MCF 10A (cell line): ENCODE data around the gene RASD1. TPM values are rescaled to one million over a fixed set of nuclear protein-coding genes. Genes with fewer than 3 reads are reported as not detected.

ENCODE experiments used
- Bru-seq: library from RNA; stranded (reverse); fragments of 400-500 nt; gene quantifications from one replicate; lab custom pipeline; 2021; lab: Mats Ljungman, UMichigan
- BruChase-seq, 2 experiments: library from RNA; stranded (reverse); fragments of 400-500 nt; gene quantifications; one replicate each; lab custom pipeline; 2021; lab: Mats Ljungman, UMichigan
- BruUV-seq: library from RNA; stranded (reverse); fragments of 400-500 nt; replicated peaks from 2 replicates; lab custom pipeline; 2021; lab: Mats Ljungman, UMichigan
- CTCF ChIA-PET: fragments of 300-600 bp; sonication (Branson Sonifier 250); formaldehyde crosslinking; extraction: SDS; loops from one replicate; lab custom pipeline; 2021; ENCODE audit warnings: antibody characterized with exemption, inconsistent platforms; lab: Yijun Ruan, JAX
- POLR2A ChIA-PET: fragments of 300-600, 350-650 bp; sonication (Branson Sonifier 250); formaldehyde crosslinking; extraction: SDS; loops from one replicate; lab custom pipeline; 2020; ENCODE audit warnings: antibody characterized with exemption, inconsistent platforms; lab: Yijun Ruan, JAX
- DNase-seq: peaks from one replicate; pipeline ENCODE4 v3.0.0-alpha.2; 2018; ENCODE audit not compliant: unreplicated experiment
- H3K27ac Mint-ChIP-seq: one replicate; pipeline ENCODE4 v1.8.0; 2022; ENCODE audit warnings: mild to moderate bottlenecking, low read depth, mixed read lengths; ENCODE audit not compliant: unreplicated experiment
- H3K27me3 Mint-ChIP-seq: one replicate; pipeline ENCODE4 v1.8.0; 2022; ENCODE audit warnings: mixed read lengths; ENCODE audit not compliant: insufficient read depth, unreplicated experiment
- H3K36me3 Mint-ChIP-seq: one replicate; pipeline ENCODE4 v1.8.0; 2022; ENCODE audit warnings: mild to moderate bottlenecking, moderate library complexity, mixed read lengths; ENCODE audit not compliant: insufficient read depth, unreplicated experiment
- H3K4me1 Mint-ChIP-seq: one replicate; pipeline ENCODE4 v1.8.0; 2022; ENCODE audit warnings: mixed read lengths; ENCODE audit not compliant: insufficient read depth, unreplicated experiment
- H3K4me3 Mint-ChIP-seq: one replicate; pipeline ENCODE4 v1.8.0; 2022; ENCODE audit warnings: mild to moderate bottlenecking, moderate library complexity, mixed read lengths; ENCODE audit not compliant: unreplicated experiment
- H3K9me3 Mint-ChIP-seq: one replicate; pipeline ENCODE4 v1.8.0; 2022; ENCODE audit warnings: mixed read lengths; ENCODE audit not compliant: unreplicated experiment
- intact Hi-C: fragments of 100-400 bp; cut with micrococcal nuclease; formaldehyde crosslinking; loops from 2 replicates; pipeline ENCODE4 v1.14.1; 2022
- long read RNA-seq: library from polyadenylated mRNA; stranded (forward); transcript quantifications from one replicate; pipeline ENCODE4 v2.0.0, GENCODE V29; 2022
- total RNA-seq: library from RNA; stranded (reverse); gene quantifications from 2 replicates; pipeline ENCODE4 v1.2.3, GENCODE V29; 2022
- TF ChIP-seq, protein P1 (sequence below): fragments of 200-600 bp; IDR thresholded peaks from one replicate; pipeline ENCODE4 v1.8.0; 2022; ENCODE audit warnings: antibody characterized with exemption, mild to moderate bottlenecking; ENCODE audit not compliant: unreplicated experiment

The RASD1 gene, protein sequence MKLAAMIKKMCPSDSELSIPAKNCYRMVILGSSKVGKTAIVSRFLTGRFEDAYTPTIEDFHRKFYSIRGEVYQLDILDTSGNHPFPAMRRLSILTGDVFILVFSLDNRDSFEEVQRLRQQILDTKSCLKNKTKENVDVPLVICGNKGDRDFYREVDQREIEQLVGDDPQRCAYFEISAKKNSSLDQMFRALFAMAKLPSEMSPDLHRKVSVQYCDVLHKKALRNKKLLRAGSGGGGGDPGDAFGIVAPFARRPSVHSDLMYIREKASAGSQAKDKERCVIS
- total RNA-seq (0.21 TPM in 1 of 2 replicates, not detected in the other), Bru-seq, nascent RNA (percentile 23 among the genes with signal in this experiment), BruChase-seq, experiment 1, labeled RNA remaining after a 6-hour chase (not detected), BruChase-seq, experiment 2, labeled RNA remaining after a 2-hour chase (not detected)
- long read RNA-seq = 0 reads

DNA sequence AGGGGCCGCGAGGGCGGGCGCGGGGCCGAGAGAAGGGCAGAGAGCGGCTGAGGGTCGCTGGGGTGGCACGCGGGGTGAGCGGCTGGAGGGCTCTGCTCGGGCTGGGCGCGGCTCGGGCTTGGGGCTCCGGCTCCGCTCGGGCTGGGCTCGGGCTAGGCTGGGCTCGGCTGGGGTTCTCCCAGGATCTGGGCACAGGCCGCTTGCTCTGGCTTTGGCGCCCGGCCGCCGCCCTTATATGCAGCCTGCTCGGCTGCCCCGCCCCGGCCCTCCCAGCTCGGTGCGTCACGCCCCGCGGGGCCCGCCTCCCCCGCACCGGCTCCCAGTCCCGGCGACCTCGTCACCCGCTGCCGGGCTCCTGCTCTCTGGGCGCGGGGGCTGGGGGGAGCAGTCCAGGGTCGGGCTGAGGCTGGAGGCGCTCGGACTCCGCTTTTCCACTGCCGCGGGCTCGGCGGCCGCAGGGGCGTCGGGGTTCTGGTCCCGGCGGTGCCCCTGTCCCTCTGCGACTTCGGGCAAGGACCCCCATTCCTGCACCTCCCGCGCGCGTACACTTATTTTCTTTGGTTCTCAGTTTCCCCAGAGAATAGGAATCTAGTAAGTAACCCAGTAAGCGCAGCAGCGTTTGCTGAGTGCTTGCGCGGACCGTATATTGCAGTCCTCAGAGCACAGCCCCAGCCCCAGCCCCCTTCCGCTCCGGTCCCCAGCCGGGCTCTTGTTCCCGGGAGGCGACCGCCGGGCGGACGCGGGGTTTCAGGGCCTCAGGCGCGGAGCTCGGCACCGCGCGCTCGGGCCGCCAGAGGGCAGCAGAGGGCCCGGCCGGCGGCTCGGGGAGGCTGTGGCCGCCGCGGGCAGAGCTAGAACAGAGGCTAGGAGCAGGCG, at the start of gene RASD1:
Gene RASD1 (minus strand): TSS at position 207 of the 876 bp plus-strand sequence. CDS start 214 bp downstream, outside the sequence.
- intact Hi-C loops = loop anchor here (1.0 to 2.0 kb wide), 4 partner anchors 74 to 146 kb away; no protein-coding TSS in a partner anchor

DNA sequence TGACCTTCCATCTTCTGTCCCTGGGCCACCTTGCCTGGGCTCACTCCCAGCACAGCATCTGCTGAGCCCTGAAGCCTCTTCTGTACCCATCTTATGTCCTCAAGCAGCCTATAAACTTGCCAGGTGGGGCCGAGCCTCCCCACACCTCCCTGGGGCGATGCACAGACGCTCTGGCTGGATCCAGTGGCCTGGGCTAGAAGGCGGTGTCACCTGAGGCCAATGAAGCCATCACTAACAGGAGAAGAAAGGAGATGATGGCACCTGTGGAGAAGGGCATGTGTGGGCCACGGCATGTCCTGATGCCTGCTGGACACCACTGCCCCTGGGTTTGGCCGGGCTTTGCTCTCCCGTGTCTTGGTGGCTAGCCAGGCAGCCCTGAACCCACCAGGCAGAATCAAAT, 49.8 kb upstream of the RASD1 start:
- Mint-ChIP-seq H3K27ac (no peak overlapping the region), H3K27me3 (no peaks in the 10 kb centered on the region), H3K36me3 (no peaks in the 10 kb centered on the region), H3K4me1 (peaks cover 10% of the 10 kb centered on the region), H3K9me3 (no peaks in the 10 kb centered on the region), H3K4me3 (no peak overlapping the region)
- TF ChIP-seq, protein P1, sequence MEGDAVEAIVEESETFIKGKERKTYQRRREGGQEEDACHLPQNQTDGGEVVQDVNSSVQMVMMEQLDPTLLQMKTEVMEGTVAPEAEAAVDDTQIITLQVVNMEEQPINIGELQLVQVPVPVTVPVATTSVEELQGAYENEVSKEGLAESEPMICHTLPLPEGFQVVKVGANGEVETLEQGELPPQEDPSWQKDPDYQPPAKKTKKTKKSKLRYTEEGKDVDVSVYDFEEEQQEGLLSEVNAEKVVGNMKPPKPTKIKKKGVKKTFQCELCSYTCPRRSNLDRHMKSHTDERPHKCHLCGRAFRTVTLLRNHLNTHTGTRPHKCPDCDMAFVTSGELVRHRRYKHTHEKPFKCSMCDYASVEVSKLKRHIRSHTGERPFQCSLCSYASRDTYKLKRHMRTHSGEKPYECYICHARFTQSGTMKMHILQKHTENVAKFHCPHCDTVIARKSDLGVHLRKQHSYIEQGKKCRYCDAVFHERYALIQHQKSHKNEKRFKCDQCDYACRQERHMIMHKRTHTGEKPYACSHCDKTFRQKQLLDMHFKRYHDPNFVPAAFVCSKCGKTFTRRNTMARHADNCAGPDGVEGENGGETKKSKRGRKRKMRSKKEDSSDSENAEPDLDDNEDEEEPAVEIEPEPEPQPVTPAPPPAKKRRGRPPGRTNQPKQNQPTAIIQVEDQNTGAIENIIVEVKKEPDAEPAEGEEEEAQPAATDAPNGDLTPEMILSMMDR = no peak
- CTCF ChIA-PET = interaction anchor here (0.6 kb wide), 1 partner anchor 97 kb away, joined by 3 read pairs; no protein-coding TSS in a partner anchor
- POLR2A ChIA-PET = no interaction called here
- no peak for DNase-seq
- intact Hi-C loops = no loop called here
- BruUV-seq = no TSS peak

More for the DNA sequence above, at the start of gene RASD1:
- ChIA-PET CTCF (interaction anchor here (0.6 to 3.5 kb wide), 33 partner anchors 9 to 531 kb away, joined by 3 to 42 read pairs (median 4); partner anchors contain the start of gene PEMT), POLR2A (interaction anchor here (0.6 to 1.5 kb wide), 13 partner anchors 16 to 639 kb away, joined by 3 to 11 read pairs (median 3); partner anchors contain the start of genes MED9 and PEMT)
- TF ChIP-seq, protein P1 = peak; percentile 88
- no peaks in the 10 kb centered on the region for H3K27me3 Mint-ChIP-seq
- no peak within 1 kb of the TSS for H3K27ac Mint-ChIP-seq
- H3K4me1 Mint-ChIP-seq = no peaks in the 10 kb centered on the region
- no peaks in the 10 kb centered on the region for H3K9me3 Mint-ChIP-seq
- BruUV-seq = no TSS peak
- peak within 1 kb of the TSS; percentile 57 for H3K4me3 Mint-ChIP-seq
- peaks cover 19% of the 10 kb centered on the region for H3K36me3 Mint-ChIP-seq
- DNase-seq = peak; percentile 69

DNA sequence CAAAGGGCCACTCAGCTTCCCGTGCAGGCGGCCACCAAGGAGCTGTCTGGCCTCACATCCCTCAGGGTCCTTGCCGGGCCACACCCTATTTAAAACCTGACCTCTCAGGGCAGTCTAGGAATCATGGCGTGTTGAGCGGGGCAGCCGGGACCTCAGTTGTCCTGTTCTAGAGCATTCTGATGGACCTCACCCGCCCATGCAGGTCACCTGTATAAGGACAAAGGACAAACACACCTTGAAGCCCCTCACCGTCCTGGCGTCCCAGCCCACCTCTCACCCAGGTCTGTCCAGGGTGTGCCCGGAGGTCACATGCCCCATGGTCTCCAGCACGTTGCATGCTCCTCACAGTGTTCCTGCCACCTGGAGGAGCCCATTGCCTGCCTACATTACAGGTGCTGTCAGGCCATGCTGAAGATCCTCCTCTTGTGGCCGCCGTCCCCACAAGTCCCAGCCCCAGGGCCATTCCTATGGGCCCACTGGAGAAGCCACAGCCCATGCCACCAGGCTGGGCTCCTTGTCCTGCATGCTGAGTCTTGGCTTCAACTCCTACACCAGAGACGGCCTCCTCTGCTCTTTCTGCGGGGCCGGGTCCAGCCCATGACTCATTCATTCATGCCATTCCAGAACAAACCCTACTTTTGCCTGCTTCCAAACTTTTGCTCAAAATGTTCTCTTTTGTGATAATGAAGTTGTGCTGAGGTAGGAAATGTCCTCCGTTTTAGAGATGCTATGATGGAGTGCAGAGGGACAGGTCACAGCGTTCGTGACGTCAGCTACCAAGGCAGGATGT, 49.0 kb upstream of the RASD1 start:
- Mint-ChIP-seq H3K27ac (no peak overlapping the region), H3K36me3 (no peaks in the 10 kb centered on the region), H3K9me3 (no peaks in the 10 kb centered on the region), H3K4me3 (no peak overlapping the region), H3K4me1 (peaks cover 10% of the 10 kb centered on the region), H3K27me3 (no peaks in the 10 kb centered on the region)
- intact Hi-C loops = no loop called here
- TF ChIP-seq, protein P1 = no peak
- DNase-seq = peak; percentile 27
- POLR2A ChIA-PET = no interaction called here
- CTCF ChIA-PET = interaction anchor here (0.6 kb wide), 2 partner anchors 74 to 191 kb away, joined by 3 read pairs; no protein-coding TSS in a partner anchor
- BruUV-seq = no TSS peak
